ENCODE data around the gene TMPRSS6. TPM values are rescaled to one million over a fixed set of nuclear protein-coding genes. Genes with fewer than 3 reads are reported as not detected.

The TMPRSS6 gene
- total RNA-seq, 4 donors from 2014 or later: not detected

DNA sequence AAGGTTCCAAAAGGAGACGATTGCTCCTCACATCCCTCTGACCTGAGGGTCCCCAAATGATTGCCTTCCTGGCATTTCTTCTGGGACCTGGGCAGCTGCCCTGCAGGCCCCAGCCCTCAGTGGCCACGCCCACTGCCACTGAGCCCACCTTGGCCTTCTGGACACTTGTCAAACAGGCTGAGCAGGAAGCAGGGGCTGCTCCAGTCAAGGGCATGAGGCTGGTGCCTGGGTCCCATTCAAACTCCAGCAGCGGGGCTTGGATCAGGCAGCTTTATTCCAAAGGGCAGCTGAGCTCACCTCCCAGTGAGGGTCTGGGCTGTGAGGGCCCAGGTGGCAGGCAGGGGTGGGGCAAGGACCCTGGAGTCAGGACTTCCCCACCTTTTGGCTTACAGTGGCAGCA, 44.3 kb downstream of the TMPRSS6 start:
- Histone ChIP-seq H3K4me3 (no peak overlapping the region), H3K4me1 (no peaks in the 10 kb centered on the region), H3K27me3 (peaks cover 45% of the 10 kb centered on the region), H3K36me3 (peaks cover 0 to 23% of the 10 kb centered on the region in 2 donors), H3K27ac (no peak overlapping the region), H3K9me3 (no peaks in the 10 kb centered on the region)
- TF ChIP-seq EP300 (IDR thresholded peaks at IDR 0.05): no peak
- no peak for TF ChIP-seq POLR2AphosphoS5 (IDR thresholded peaks at IDR 0.05)
- TF ChIP-seq POLR2A (IDR thresholded peaks at IDR 0.05): no peak
- TF ChIP-seq, protein P1, sequence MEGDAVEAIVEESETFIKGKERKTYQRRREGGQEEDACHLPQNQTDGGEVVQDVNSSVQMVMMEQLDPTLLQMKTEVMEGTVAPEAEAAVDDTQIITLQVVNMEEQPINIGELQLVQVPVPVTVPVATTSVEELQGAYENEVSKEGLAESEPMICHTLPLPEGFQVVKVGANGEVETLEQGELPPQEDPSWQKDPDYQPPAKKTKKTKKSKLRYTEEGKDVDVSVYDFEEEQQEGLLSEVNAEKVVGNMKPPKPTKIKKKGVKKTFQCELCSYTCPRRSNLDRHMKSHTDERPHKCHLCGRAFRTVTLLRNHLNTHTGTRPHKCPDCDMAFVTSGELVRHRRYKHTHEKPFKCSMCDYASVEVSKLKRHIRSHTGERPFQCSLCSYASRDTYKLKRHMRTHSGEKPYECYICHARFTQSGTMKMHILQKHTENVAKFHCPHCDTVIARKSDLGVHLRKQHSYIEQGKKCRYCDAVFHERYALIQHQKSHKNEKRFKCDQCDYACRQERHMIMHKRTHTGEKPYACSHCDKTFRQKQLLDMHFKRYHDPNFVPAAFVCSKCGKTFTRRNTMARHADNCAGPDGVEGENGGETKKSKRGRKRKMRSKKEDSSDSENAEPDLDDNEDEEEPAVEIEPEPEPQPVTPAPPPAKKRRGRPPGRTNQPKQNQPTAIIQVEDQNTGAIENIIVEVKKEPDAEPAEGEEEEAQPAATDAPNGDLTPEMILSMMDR (IDR thresholded peaks at IDR 0.05): no peak
- no peak for ATAC-seq
- no CpG with 5 or more reads among the region's 3 CpGs for WGBS, 2 donors (ENCODE audit: low coverage in 1 of 2)

DNA sequence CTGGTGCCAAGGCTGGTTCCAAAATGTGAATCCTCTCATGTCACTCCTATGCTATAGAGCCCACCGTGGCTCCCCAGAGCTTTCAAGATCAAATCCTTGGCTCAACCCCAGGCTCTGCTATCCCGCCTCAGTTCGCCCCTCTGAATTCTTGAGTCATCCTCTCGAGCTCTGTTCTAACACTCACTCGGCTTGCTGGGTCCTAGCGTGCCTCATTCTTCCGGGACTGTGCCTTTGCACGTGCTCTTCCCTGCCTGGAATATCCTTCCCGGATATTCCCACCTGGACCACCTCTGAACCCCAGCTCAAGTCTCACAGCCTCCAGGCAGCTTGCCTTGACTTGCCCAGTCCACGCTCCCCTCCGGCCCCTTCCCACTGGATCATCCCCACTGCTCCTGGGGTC, 45.0 kb downstream of the TMPRSS6 start:
- WGBS, 2 donors (ENCODE audit: low coverage in 1 of 2): 84 to 90% methylated on average over 2 to 9 of the region's 11 CpGs
- ATAC-seq: no peak
- peaks cover 39% of the 10 kb centered on the region for H3K27me3 ChIP-seq
- no peak overlapping the region for H3K4me3 ChIP-seq
- H3K36me3 ChIP-seq: peaks cover 0 to 29% of the 10 kb centered on the region in 2 donors
- H3K27ac ChIP-seq: no peak overlapping the region
- H3K9me3 ChIP-seq: no peaks in the 10 kb centered on the region
- H3K4me1 ChIP-seq: no peaks in the 10 kb centered on the region
- TF ChIP-seq POLR2A (IDR thresholded peaks at IDR 0.05) (no peak), POLR2AphosphoS5 (IDR thresholded peaks at IDR 0.05) (no peak), EP300 (IDR thresholded peaks at IDR 0.05) (no peak)
- TF ChIP-seq, protein P1 (IDR thresholded peaks at IDR 0.05): no peak

DNA sequence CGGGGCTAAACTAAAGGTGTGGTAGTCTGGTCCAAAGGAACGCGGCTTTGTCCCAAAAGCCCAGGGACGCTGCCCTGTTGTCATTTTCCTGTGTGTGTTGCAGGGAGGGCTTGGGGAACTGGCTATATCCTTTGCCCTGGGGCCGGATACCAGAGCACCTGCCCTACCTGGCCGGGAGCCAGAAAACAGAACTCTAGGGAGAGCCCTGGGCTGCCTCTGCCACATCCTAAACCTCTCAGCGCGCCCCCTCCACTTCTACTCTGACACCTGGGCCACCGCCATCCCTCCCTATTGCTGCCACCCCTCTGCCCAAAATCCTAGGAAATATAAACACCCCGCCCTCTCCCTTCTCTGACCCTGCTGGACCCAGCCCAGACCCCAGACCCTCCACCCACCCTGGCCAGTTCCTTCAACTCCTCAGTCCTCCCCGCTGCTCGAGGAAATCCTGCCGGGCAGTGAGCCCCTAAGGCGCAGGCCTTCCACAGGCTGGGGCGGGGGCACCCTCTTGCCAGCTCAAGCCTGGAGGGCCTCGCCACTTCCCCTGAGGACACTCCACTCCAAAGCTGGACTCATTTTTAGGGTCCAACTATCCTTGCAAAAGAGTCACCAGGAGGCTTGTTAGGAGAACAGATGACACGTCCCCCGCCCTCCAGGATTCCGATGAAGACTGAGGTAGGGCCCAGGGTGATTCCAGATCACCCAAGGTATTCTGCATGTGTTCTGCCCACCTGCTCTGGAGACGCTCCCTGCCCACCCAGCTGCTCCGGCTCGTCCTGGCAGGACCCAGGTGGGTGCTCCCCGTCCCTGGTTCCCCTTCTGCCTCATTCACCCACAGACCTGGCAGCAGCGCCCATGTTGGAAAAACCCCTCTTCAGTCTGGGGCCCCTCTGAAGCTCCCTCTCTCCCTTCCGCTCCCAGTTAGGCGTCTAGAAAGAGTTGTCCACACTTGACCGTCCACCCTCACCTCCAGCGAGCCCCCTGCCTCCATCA, 45.8 kb downstream of the TMPRSS6 start:
- TF ChIP-seq, protein P1 (IDR thresholded peaks at IDR 0.05): no peak
- TF ChIP-seq POLR2A (IDR thresholded peaks at IDR 0.05): no peak
- no peaks in the 10 kb centered on the region for H3K9me3 ChIP-seq
- no peaks in the 10 kb centered on the region for H3K4me1 ChIP-seq
- no peak overlapping the region for H3K27ac ChIP-seq
- H3K27me3 ChIP-seq: peaks cover 31% of the 10 kb centered on the region
- peaks cover 0 to 38% of the 10 kb centered on the region in 2 donors for H3K36me3 ChIP-seq
- no peak overlapping the region for H3K4me3 ChIP-seq
- WGBS, 2 donors (ENCODE audit: low coverage in 1 of 2): 81% methylated on average over 13 of the region's 28 CpGs; no CpG with 5 or more reads in 1 of the 2 donors
- no peak for ATAC-seq

DNA sequence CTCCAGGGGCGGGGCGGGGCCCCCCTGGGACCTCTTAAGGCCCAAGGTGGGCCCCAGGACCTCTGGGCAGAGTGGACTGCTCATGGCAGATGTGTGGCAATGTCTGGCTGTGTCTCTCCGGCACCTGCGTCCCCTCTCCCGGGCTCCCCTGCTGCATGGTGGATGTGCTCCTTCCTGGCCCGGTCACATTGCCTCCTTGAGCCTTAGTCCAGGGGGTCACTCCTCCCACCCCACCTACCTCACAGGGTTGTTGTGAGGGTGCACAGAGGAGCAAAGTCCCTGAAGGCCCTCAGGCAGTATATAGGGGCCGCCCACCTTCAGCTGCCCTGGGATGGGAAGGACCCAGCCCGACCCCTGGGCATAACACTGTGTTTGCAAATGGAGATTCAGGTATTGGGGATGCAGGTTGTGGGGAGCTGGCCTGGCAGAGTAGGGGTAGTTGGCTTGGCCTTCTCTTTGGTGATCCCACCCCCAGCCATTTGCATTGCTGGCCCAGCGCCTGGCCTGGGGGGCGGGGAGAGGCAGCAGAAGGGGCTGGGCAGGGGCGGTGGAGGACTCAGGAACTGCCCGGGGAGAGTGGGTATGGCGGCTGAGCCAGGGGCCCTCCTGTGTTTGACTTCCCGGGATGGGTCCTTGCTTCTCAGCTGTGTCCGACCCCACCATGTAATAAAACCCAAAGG, 46.7 kb downstream of the TMPRSS6 start:
- Histone ChIP-seq H3K9me3 (no peaks in the 10 kb centered on the region), H3K27ac (no peak overlapping the region), H3K27me3 (peaks cover 22% of the 10 kb centered on the region), H3K4me3 (no peak overlapping the region), H3K36me3 (peaks cover 0 to 46% of the 10 kb centered on the region in 2 donors), H3K4me1 (no peaks in the 10 kb centered on the region)
- ATAC-seq: no peak
- WGBS, 2 donors (ENCODE audit: low coverage in 1 of 2): no CpG with 5 or more reads among the region's 15 CpGs
- TF ChIP-seq POLR2AphosphoS5 (IDR thresholded peaks at IDR 0.05) (no peak), EP300 (IDR thresholded peaks at IDR 0.05) (no peak), POLR2A (IDR thresholded peaks at IDR 0.05) (no peak)
- TF ChIP-seq, protein P1 (IDR thresholded peaks at IDR 0.05): no peak
